HG02981 (cell line): ENCODE measurements around the gene WAPL.
A peak's percentile ranks its signal among the peaks of the same experiment; 100 is the strongest.
"Not testable (repeated sequence)": the region's sequence is repeated elsewhere in the genome, so short reads cannot be mapped to it uniquely, and the experiment has no call there.

Source experiments
- ATAC-seq: cut with Tn5 transposase; IDR thresholded peaks from one replicate; pipeline ENCODE4 v1.9.1; 2021; ENCODE audit warnings: mild to moderate bottlenecking, moderate library complexity; ENCODE audit not compliant: unreplicated experiment

The WAPL gene

DNA sequence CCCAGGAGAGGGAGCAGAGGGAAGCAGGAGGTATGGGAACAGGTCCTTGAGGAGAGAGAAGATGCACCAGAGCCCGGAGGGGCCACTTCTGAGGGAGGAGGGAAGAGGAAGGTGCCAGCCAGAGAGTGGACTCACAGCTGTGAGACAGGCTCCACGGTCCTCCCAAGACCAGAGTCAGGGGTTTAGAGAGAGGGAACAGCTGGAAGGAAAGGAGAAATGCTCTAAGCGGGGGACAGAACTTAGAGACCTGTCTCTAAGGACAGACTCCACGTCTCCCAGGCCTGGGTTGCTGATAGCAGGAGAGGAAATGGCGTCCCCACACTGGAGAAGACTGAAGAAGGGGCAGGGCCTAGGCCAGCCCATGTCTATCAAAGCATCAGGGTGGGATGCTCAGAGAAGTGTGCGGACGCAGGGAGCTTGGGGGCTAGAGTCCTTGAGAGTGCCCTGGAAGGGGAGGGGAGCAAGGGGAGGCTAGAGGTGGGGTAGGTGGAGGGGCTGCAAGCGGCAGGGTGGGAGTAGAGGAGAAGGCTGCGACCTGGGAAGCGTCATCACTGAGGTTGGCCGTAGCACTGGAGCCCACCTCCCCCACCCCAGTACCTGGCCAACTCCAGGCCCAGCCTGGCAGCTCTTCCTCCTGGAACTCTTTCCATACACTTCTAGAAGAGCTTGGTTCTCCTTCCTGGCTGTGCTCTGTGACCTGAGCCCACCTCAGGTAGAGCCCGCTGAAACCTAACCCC, 129.4 kb downstream of the WAPL start:
- no peak for ATAC-seq

- ATAC-seq: no peak
Measured at GRCh38 chr10:86391236-86391840, 130.3 kb downstream of the WAPL start.

DNA sequence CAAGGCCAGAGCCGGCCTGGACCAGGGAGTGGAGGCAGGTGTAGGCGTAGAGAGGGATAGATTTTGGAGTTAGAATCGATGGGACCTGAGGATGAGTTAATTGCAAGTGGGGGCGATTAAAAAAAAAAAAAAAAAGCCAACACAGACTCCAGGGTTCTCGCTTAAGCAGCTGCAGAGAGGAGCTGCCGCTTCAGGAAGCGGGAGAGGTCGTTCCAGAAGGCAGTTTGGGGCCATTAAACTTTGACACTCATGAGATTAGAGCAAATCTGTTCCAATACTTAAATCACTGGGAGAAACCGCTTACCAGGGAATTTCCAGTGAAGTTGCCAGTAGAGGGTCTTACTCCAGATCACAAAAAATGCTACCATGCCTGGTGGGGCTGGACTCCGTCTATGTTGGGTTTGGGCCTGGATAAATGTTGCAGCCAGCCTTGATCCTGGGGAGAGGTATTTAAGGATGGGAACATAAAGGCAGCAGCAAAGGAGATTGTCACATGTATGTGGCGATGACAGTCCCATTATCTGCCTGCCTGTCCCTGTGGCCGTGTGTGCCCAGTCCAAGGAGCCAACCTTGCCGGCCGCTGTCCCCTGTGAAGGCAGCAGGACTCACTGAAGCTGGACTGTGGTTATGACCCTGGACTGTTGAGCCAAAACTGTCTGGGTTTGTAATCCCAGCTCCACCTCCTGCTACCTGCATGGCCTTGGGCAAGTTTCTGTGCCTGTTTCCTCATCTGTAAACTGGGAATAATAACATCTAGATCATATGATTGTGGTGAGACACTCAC, 131.1 kb downstream of the WAPL start:
- ATAC-seq: no peak

- peak; percentile 69 for ATAC-seq
Measured at GRCh38 chr10:86389441-86390193, 132.0 kb downstream of the WAPL start.

DNA sequence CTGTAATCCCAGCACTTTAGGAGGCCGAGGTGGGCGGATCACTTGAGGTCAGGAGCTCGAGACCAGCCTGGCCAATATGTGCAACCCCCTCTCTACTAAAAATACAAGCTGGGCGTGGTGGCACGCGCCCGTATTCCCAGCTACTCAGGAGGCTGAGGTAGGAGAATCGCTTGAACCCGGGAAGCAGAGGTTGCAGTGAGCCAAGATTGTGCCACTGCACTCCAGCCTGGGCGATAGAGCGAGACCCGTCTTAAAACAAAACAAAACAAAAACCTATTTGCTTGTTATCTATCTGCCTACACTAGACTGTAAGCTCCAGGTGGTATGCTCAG, 132.5 kb downstream of the WAPL start:
- not testable (repeated sequence) for ATAC-seq

- no peak for ATAC-seq
Measured at GRCh38 chr10:86388119-86388704, 133.4 kb downstream of the WAPL start.

- ATAC-seq: no peak
Measured at GRCh38 chr10:86387178-86387794, 134.3 kb downstream of the WAPL start.

DNA sequence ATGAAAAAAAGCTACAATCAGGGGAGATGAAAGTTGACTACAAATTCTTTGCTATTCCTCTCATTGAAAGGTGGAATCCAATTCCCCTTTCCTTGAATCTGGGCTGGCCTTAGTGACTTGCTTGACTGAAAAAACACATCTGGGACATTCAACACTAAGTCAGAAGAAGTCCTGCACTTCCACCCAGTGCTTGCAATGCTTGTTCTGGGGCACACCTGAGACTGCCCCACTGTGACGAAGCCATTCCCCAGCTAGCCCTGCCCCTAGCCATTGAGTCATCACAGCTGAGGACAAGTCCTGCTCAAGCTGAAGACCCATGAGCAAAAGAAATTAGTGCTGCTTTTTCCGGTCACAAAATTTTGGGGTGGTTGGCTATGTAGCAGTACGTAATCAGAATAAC, 135.8 kb downstream of the WAPL start:
- no peak for ATAC-seq
